ENCODE results near the gene PTPRN2.

DNA sequence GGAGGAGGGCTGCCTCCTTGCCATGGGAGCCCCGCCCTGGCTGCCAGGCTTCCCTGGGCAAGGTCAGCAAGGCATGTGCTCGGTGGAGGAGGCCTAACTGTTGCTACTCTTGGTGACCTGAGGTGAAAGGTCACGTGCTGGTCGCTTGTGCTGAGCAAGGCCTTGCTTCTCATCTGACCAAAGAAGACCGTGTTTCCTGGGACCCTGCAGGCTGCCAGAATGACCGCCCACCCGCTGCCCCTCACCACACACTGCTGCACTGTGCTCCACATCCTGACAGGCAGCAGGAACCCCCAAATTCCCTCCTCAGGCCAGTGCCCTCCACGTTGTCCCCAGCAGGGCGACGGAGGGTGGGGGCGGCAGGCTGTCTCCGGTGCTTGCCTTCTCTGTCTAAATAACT is 808.4 kb downstream of the PTPRN2 start:
- TF ChIP-seq, protein P1, sequence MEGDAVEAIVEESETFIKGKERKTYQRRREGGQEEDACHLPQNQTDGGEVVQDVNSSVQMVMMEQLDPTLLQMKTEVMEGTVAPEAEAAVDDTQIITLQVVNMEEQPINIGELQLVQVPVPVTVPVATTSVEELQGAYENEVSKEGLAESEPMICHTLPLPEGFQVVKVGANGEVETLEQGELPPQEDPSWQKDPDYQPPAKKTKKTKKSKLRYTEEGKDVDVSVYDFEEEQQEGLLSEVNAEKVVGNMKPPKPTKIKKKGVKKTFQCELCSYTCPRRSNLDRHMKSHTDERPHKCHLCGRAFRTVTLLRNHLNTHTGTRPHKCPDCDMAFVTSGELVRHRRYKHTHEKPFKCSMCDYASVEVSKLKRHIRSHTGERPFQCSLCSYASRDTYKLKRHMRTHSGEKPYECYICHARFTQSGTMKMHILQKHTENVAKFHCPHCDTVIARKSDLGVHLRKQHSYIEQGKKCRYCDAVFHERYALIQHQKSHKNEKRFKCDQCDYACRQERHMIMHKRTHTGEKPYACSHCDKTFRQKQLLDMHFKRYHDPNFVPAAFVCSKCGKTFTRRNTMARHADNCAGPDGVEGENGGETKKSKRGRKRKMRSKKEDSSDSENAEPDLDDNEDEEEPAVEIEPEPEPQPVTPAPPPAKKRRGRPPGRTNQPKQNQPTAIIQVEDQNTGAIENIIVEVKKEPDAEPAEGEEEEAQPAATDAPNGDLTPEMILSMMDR (IDR thresholded peaks at IDR 0.05), result no peak
- TF ChIP-seq POLR2A (IDR thresholded peaks at IDR 0.05), result no peak
- no peak for TF ChIP-seq POLR2AphosphoS5 (IDR thresholded peaks at IDR 0.05)
- TF ChIP-seq EP300 (IDR thresholded peaks at IDR 0.05), result no peak
